ENCODE measurements around the gene SFXN3.

- TF ChIP-seq MAX (IDR thresholded peaks at IDR 0.05) (no peak), TAF1 (IDR thresholded peaks at IDR 0.05; ENCODE audit: low read depth) (no peak)
- TF ChIP-seq, protein P1, sequence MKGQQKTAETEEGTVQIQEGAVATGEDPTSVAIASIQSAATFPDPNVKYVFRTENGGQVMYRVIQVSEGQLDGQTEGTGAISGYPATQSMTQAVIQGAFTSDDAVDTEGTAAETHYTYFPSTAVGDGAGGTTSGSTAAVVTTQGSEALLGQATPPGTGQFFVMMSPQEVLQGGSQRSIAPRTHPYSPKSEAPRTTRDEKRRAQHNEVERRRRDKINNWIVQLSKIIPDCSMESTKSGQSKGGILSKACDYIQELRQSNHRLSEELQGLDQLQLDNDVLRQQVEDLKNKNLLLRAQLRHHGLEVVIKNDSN (IDR thresholded peaks at IDR 0.05) = no peak
Measured at GRCh38 chr10:101033276-101033675, 2.2 kb downstream of the SFXN3 start.
